ENCODE data around the gene PHLDB2.

Gene PHLDB2

DNA sequence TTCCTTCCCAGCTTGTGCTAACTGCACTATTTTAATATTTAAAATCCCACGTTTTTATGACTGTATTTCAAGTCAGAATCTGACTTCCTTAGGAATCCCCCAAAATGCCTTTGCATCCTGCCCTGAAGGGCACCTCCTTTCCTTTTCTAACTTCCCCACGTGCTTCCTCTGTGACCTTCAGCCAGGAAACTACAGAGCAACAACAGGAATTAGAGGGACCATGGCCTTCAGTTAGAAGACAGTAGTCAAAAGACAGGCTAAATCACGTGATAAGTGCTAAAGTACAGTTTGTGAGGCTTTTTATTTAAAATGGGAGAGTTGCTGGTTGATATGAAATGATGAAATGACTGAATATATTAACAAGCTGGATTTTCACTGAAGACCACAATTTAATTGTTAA lies 108.0 kb downstream of the PHLDB2 start:
- DNase-seq (ENCODE audit: low read depth) = no peak
- no peak for TF ChIP-seq MYC (IDR thresholded peaks at IDR 0.05; ENCODE audit: low read depth, low read length)
- TF ChIP-seq, protein P1, sequence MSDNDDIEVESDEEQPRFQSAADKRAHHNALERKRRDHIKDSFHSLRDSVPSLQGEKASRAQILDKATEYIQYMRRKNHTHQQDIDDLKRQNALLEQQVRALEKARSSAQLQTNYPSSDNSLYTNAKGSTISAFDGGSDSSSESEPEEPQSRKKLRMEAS (IDR thresholded peaks at IDR 0.05; ENCODE audit: low read depth, low read length) = no peak
- TF ChIP-seq, protein P2, sequence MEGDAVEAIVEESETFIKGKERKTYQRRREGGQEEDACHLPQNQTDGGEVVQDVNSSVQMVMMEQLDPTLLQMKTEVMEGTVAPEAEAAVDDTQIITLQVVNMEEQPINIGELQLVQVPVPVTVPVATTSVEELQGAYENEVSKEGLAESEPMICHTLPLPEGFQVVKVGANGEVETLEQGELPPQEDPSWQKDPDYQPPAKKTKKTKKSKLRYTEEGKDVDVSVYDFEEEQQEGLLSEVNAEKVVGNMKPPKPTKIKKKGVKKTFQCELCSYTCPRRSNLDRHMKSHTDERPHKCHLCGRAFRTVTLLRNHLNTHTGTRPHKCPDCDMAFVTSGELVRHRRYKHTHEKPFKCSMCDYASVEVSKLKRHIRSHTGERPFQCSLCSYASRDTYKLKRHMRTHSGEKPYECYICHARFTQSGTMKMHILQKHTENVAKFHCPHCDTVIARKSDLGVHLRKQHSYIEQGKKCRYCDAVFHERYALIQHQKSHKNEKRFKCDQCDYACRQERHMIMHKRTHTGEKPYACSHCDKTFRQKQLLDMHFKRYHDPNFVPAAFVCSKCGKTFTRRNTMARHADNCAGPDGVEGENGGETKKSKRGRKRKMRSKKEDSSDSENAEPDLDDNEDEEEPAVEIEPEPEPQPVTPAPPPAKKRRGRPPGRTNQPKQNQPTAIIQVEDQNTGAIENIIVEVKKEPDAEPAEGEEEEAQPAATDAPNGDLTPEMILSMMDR (IDR thresholded peaks at IDR 0.05; ENCODE audit: low read depth, low read length) = no peak
- no peak for TF ChIP-seq POLR2A (IDR thresholded peaks at IDR 0.05; ENCODE audit: extremely low read depth, insufficient read length)
- no peak overlapping the region for H3K4me3 ChIP-seq (ENCODE audit: low read depth, low read length)

DNA sequence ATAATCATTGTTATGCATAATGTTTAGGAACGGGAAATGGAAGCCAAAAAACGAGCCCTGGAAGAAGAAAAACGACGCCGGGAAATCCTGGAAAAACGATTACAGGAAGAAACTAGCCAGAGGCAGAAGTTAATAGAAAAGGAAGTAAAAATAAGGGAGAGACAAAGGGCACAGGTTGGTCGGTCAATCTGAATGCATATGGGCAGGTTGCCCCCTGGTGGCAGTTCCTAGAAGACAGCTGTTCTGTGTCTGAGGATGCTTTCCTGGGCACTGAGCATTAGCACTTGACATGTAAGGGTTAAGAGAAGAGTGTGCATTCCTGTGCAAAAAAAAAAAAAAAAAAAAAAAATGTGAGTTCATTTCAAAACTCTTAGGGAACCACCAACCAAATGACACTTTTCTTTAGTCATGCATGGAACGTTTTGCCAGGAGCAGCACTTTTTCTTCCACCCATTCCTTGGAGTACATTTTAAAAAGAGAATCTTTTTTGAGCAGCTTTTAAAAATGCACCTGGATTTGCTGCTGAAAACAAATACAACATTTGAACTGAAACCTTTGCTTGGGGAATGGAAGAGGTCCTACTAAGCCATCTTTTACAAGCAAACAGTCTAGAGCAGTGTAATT lies 108.7 kb downstream of the PHLDB2 start:
- no peak overlapping the region for H3K4me3 ChIP-seq (ENCODE audit: low read depth, low read length)
- TF ChIP-seq POLR2A (IDR thresholded peaks at IDR 0.05; ENCODE audit: extremely low read depth, insufficient read length) = no peak
- TF ChIP-seq, protein P2 (IDR thresholded peaks at IDR 0.05; ENCODE audit: low read depth, low read length) = peak; percentile 75
- peak; percentile 75 for DNase-seq (ENCODE audit: low read depth)

DNA sequence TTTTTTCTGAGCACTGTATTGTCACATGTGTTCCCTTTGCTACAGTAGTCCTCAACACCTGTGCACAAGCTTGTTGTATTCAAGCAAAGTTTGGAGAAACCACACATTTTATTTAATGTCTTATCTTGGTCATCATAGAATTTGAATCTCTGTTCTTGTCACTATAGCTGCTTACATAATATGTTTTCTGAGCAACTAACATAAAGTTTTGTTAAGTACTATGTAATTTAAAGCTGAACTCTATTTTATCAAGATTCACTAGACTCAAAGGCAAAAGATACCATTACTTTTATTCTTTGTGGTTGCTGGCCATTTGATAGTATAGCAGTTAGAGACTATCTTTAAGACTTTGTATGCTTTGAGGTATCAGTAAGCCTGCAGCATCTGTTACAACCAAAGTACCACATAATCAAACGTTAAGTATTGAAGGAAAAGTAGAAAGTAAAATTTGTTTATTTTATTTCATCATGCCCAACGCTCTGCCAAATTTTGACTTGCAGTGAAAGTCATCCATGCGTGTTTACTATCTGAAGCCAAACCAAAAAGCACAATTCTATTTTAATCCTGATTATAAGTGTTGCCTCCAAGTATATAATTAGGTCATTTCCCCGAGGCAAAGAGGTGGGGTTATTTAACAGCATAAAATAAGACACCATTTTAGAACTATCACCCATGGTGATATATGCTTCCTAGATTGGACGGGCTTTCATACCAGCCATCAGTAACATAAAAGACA lies 109.4 kb downstream of the PHLDB2 start:
- DNase-seq (ENCODE audit: low read depth) = no peak
- H3K4me3 ChIP-seq (ENCODE audit: low read depth, low read length) = no peak overlapping the region
- TF ChIP-seq, protein P1 (IDR thresholded peaks at IDR 0.05; ENCODE audit: low read depth, low read length) = no peak

DNA sequence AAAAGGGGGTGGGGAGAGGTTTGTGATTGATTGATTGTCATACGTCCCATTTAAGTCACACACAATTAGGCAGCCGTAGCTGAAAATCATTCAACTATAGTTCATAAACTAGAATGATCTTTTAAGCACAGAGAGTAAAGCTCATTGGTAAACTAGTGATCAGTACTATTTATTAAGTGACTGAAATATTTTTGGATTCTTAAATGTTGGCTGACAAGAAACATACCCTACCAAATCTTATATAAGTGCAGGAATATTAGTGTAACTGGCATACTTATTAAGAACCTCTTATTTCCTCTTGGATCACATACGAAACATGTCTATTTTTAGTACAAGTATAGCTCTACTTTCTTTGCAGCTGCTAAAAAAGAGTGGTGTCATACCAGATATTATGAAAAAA lies 111.3 kb downstream of the PHLDB2 start:
- TF ChIP-seq MYC (IDR thresholded peaks at IDR 0.05; ENCODE audit: low read depth, low read length) (no peak), POLR2A (IDR thresholded peaks at IDR 0.05; ENCODE audit: extremely low read depth, insufficient read length) (no peak)
- TF ChIP-seq, protein P1 (IDR thresholded peaks at IDR 0.05; ENCODE audit: low read depth, low read length) = no peak
- TF ChIP-seq, protein P2 (IDR thresholded peaks at IDR 0.05; ENCODE audit: low read depth, low read length) = no peak
- no peak overlapping the region for H3K4me3 ChIP-seq (ENCODE audit: low read depth, low read length)

DNA sequence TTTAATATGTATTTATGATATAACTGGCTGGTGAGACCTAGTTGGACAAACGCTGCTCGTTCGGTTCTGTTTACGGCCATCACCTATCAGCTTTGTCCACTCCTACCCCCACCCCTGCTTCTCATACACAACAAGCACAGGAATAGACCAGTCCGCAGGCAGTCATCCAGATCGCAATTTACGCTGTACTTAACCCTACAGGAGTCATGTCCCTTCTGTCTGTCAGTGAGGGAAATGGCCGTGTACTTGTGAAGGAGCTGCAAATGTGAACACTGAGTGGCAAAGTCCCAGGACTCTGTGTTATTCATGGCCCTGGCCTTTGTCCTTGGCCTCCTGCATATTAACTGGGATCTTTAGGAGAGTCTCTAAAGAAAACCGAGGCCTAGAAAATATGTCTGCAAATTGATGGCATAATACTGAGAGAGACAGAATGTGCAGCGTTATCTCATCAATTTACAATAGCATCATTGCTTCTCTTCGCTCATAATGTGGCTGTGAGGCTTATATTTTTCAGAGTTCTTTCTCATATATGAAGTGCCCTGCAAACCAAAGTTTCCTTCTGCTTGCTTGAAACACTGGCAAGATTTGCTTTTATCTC lies 112.6 kb downstream of the PHLDB2 start:
- no peak for DNase-seq (ENCODE audit: low read depth)
- TF ChIP-seq POLR2A (IDR thresholded peaks at IDR 0.05; ENCODE audit: extremely low read depth, insufficient read length) (no peak), MYC (IDR thresholded peaks at IDR 0.05; ENCODE audit: low read depth, low read length) (no peak)
- TF ChIP-seq, protein P2 (IDR thresholded peaks at IDR 0.05; ENCODE audit: low read depth, low read length) = no peak
- TF ChIP-seq, protein P1 (IDR thresholded peaks at IDR 0.05; ENCODE audit: low read depth, low read length) = no peak
- H3K4me3 ChIP-seq (ENCODE audit: low read depth, low read length) = no peak overlapping the region

More for the DNA sequence above, 111.3 kb downstream of the PHLDB2 start:
- DNase-seq (ENCODE audit: low read depth) = no peak

DNA sequence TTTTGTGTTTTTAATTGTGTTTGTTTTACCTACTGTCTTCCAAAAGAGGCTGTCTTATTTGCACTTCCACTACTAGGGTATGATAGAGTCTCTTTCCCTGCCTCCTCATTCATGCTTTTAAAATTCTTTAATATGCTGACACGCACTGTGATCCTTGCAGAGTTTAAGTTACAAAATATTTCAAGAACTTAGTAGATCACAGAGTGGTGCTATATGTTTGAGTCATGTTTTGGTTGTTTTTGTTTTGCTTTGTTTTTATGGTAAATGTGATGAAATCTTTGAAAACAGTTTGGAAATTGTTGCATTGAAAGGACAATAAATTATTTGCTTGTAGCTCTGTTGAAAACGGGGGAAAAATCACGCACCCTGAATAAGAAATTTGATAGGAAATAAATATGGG lies 113.8 kb downstream of the PHLDB2 start:
- TF ChIP-seq, protein P2 (IDR thresholded peaks at IDR 0.05; ENCODE audit: low read depth, low read length) = no peak
- TF ChIP-seq, protein P1 (IDR thresholded peaks at IDR 0.05; ENCODE audit: low read depth, low read length) = no peak
- TF ChIP-seq POLR2A (IDR thresholded peaks at IDR 0.05; ENCODE audit: extremely low read depth, insufficient read length) = no peak
- no peak for TF ChIP-seq MYC (IDR thresholded peaks at IDR 0.05; ENCODE audit: low read depth, low read length)

More for the DNA sequence above, 113.8 kb downstream of the PHLDB2 start:
- H3K4me3 ChIP-seq (ENCODE audit: low read depth, low read length) = no peak overlapping the region
- DNase-seq (ENCODE audit: low read depth) = no peak

All from NB4 (cell line).